IPS-18a (cell line): ENCODE results near the gene CLDN9.

Source experiments
- H3K27ac ChIP-seq: one replicate; pipeline ENCODE4 v1.5.1; 2013; ENCODE audit warnings: low read length
- H3K27me3 ChIP-seq: one replicate; pipeline ENCODE4 v1.6.1; 2013; ENCODE audit warnings: mild to moderate bottlenecking, low read length; ENCODE audit not compliant: control insufficient read depth, insufficient read depth
- H3K36me3 ChIP-seq: one replicate; pipeline ENCODE4 v1.6.1; 2013; ENCODE audit warnings: low read depth, low read length; ENCODE audit not compliant: control insufficient read depth
- H3K4me1 ChIP-seq: one replicate; pipeline ENCODE4 v1.6.1; 2013; ENCODE audit warnings: low read depth, low read length; ENCODE audit not compliant: control insufficient read depth
- H3K4me3 ChIP-seq: one replicate; pipeline ENCODE4 v1.5.1; 2013; ENCODE audit warnings: low read length
- H3K9ac ChIP-seq: one replicate; pipeline ENCODE4 v1.6.1; 2013; ENCODE audit warnings: mild to moderate bottlenecking, low read length, moderate library complexity
- H3K9me3 ChIP-seq: one replicate; pipeline ENCODE4 v1.6.1; 2013; ENCODE audit warnings: low read depth, low read length; ENCODE audit not compliant: control insufficient read depth

Gene CLDN9, protein sequence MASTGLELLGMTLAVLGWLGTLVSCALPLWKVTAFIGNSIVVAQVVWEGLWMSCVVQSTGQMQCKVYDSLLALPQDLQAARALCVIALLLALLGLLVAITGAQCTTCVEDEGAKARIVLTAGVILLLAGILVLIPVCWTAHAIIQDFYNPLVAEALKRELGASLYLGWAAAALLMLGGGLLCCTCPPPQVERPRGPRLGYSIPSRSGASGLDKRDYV

DNA sequence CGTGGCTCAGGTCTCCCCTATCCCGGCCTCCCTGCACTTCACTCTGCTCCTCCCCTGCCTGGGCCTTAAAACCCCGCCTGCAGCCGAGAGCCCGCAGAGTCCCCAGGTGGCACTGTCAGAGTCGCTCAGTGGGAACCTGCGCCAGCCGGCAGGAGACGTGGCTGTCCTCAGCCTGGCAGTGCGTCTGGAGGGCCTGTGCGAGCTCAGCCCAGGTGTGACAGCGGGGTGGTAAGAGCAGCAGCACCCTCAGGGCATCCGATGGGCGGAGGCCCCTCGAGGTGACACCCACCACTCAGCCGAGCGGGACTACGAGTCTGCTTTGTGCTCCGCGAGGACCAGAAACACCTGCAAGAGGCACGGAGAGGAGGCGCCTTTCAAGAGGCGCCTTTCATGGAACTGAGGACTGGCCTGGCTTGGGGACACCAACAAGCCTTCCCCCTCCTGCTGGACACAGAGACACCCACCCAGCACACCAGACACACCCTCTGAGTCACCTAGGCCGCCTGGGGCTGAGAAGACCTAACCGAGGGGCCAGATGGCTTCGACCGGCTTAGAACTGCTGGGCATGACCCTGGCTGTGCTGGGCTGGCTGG, at the start of gene CLDN9:
Gene CLDN9 (plus strand): TSS at position 96 of the 593 bp plus-strand sequence. CDS start 440 bp downstream, at position 536.
- Histone ChIP-seq H3K27me3 (peaks cover 11% of the 10 kb centered on the region), H3K36me3 (peaks cover 19% of the 10 kb centered on the region), H3K9me3 (no peaks in the 10 kb centered on the region), H3K27ac (no peak within 1 kb of the TSS), H3K4me1 (peaks cover 45% of the 10 kb centered on the region), H3K9ac (peak within 1 kb of the TSS; percentile 28), H3K4me3 (peak within 1 kb of the TSS; percentile 51)

DNA sequence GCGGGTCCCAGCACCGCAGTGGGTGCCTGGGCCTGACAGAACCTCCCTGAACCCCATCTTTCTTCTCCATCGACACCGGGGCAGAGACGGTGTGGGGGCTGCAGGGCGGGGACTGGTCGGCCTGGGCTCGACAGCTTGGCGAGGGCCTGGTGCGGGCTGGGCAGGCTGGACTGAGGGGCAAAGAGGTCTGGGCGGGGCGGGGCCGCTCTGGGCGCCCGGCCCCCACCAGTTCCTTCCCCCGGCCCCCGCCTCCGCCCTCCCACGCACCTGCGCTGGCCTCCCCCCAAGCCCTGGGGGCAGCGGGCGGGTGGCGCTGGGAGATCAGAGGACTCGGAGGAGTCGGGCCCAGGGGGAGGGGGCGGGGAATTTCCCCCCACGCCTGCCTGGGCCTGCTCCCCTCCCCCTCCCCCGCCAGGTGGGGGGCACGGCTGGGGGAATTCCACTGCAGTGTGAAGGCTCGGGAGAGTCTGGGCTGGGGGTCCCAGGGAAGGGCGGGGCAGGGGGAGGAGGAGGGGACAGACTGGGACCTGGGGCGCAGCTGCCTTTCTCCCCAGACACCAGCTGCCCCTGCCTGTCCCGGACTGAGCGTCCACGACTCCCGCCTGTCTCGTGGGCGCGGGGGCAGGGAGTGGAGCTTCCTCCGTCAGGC, 49.5 kb upstream of the CLDN9 start:
- peaks cover 47% of the 10 kb centered on the region for H3K27me3 ChIP-seq
- H3K9me3 ChIP-seq, result no peaks in the 10 kb centered on the region
- H3K4me1 ChIP-seq, result peaks cover 11% of the 10 kb centered on the region
- H3K9ac ChIP-seq, result peak overlapping the region; percentile 54
- H3K27ac ChIP-seq, result peak overlapping the region; percentile 24
- H3K36me3 ChIP-seq, result no peaks in the 10 kb centered on the region
- peak overlapping the region; percentile 75 for H3K4me3 ChIP-seq

DNA sequence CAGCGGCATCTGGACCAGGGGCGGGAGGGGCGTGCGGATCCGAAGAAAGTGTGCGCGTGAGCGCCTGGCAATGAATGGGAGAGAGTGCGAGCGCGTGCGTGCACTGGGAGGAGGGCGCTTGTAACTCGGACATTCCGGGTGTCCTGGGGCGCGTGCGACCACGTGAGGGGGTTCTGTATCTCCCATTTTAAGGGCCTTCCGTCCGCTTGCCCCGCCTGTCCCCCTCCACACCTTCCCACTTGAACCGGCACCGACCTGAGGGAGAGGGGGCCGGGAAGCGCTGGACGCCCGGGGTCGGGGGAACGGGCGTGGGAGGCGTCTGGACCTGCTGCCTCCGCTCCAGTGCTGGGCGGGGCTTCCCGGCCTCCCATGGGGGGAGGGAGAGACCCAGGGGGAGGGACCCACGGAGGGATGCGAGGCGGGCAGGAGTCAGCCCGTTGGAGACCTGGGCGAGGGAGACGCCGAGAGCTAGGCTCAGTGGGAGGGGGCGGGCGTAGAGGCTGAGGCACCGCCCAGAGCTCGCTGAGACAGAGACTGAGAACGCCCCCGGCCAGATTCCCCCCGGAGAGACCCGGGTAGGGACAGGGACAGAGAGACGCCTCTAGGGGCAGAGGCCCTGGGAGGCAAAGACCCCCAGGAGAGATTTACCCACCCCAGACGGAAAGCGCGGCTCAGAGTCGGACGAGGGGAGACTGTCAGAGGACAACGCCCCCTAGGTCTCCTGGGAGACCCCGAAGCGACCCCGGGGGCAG, 48.8 kb upstream of the CLDN9 start, which contains the start of gene KREMEN2:
Gene KREMEN2 (plus strand): TSS at position 553 of the 752 bp plus-strand sequence. CDS start 246 bp downstream, outside the sequence.
- H3K27me3 ChIP-seq, result peaks cover 52% of the 10 kb centered on the region
- no peaks in the 10 kb centered on the region for H3K9me3 ChIP-seq
- no peaks in the 10 kb centered on the region for H3K36me3 ChIP-seq
- H3K4me1 ChIP-seq, result peaks cover 17% of the 10 kb centered on the region
- H3K9ac ChIP-seq, result peak within 1 kb of the TSS; percentile 54
- peak within 1 kb of the TSS; percentile 24 for H3K27ac ChIP-seq
- peak within 1 kb of the TSS; percentile 75 for H3K4me3 ChIP-seq

DNA sequence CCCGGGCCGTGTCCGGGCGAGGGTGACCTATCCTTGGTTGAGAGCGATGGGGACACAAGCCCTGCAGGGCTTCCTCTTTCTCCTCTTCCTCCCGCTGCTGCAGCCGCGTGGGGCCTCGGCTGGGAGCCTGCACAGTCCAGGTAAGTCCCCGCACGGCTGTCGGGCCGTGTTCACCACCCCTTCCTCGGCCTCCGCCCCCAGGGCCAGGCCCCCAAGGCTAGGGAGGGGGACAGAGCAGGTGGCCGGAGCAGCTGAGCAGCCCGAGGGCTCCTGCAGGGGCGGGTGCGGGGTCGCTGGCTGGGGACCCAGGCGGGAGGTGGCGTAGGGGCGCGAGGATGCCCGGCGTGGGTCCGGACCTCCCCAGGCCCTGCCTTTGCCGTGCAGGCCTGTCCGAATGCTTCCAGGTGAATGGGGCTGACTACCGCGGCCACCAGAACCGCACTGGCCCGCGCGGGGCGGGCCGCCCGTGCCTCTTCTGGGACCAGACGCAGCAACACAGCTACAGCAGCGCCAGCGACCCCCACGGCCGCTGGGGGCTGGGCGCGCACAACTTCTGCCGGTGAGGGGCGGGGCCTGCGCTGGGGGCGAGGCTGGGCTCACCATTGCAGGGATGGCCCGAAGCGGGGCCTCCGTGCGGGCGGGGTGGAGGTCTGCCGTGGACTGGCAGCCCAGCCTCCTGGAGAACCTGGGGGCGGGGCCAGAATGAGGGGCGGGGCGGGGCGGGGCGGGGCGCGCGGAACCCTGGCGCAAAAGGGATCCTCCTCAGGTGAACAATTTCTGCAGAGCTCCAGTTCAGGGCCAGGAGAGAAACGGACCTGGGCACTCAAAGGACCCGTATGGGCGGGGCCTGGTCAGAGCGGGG, 48.0 kb upstream of the CLDN9 start:
- Histone ChIP-seq H3K27ac (no peak overlapping the region), H3K4me3 (peak overlapping the region; percentile 75), H3K9me3 (no peaks in the 10 kb centered on the region), H3K36me3 (no peaks in the 10 kb centered on the region), H3K9ac (peak overlapping the region; percentile 54), H3K4me1 (peaks cover 17% of the 10 kb centered on the region), H3K27me3 (peaks cover 52% of the 10 kb centered on the region)

DNA sequence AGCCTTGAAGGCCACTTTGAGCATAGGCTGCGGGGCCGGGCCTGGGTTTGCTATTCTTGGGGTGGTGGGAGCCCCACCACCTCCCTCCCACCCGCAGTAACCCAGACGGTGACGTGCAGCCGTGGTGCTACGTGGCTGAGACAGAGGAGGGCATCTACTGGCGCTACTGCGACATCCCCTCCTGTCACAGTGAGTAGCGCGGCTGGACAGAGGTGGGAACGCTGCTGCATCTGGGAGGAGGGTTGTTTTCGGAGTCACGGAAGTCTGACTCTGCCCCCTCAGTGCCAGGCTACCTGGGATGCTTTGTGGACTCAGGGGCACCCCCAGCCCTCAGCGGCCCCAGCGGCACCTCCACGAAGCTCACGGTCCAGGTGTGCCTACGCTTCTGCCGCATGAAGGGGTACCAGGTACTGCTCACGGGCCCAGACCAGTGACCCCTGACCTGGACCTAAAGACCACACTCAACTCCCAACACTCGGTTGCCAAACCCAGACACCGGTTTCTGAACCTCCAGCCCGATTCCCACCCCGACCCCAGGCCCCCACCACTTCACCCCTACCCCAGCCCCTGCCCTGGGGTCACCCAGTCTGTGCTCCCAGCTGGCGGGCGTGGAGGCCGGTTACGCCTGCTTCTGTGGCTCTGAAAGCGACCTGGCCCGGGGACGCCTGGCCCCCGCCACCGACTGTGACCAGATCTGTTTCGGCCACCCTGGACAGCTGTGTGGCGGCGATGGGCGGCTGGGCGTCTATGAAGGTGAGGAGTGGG, 46.5 kb upstream of the CLDN9 start:
- no peaks in the 10 kb centered on the region for H3K36me3 ChIP-seq
- no peak overlapping the region for H3K9ac ChIP-seq
- peaks cover 52% of the 10 kb centered on the region for H3K27me3 ChIP-seq
- no peak overlapping the region for H3K4me3 ChIP-seq
- peaks cover 17% of the 10 kb centered on the region for H3K4me1 ChIP-seq
- no peaks in the 10 kb centered on the region for H3K9me3 ChIP-seq
- H3K27ac ChIP-seq, result no peak overlapping the region

DNA sequence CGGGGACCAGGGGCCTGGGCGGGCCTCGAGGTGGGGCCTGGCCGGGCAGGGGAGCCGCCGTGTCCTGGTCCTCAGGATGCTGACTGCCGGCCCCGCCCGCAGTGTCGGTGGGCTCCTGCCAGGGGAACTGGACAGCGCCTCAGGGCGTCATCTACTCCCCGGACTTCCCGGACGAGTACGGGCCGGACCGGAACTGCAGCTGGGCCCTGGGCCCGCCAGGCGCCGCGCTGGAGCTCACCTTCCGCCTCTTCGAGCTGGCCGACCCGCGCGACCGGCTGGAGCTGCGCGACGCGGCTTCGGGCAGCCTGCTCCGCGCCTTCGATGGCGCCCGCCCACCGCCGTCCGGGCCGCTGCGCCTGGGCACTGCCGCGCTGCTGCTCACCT, 45.9 kb upstream of the CLDN9 start:
- no peak overlapping the region for H3K9ac ChIP-seq
- peaks cover 52% of the 10 kb centered on the region for H3K27me3 ChIP-seq
- peaks cover under 1% of the 10 kb centered on the region for H3K36me3 ChIP-seq
- H3K4me1 ChIP-seq, result peaks cover 17% of the 10 kb centered on the region
- no peak overlapping the region for H3K4me3 ChIP-seq
- no peak overlapping the region for H3K27ac ChIP-seq
- no peaks in the 10 kb centered on the region for H3K9me3 ChIP-seq

DNA sequence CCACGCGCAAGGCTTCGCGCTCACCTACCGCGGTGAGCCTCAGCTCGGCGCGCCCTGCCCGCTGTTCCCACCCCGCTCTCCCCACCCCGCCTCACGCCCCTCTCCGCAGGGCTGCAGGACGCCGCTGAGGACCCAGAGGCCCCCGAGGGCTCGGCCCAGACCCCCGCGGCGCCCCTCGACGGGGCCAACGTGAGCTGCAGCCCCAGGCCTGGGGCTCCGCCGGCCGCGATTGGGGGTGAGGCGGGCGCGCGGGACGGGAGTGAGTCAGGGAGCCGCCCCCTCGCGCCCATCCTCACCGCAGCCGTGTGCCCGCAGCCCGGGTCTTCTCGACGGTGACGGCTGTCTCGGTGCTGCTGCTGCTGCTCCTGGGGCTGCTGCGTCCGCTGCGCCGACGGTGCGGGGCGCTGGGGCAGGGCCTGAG, 45.5 kb upstream of the CLDN9 start:
- H3K9me3 ChIP-seq, result no peaks in the 10 kb centered on the region
- H3K9ac ChIP-seq, result no peak overlapping the region
- no peak overlapping the region for H3K27ac ChIP-seq
- H3K36me3 ChIP-seq, result peaks cover 4% of the 10 kb centered on the region
- H3K4me1 ChIP-seq, result peaks cover 14% of the 10 kb centered on the region
- no peak overlapping the region for H3K4me3 ChIP-seq
- peaks cover 48% of the 10 kb centered on the region for H3K27me3 ChIP-seq

DNA sequence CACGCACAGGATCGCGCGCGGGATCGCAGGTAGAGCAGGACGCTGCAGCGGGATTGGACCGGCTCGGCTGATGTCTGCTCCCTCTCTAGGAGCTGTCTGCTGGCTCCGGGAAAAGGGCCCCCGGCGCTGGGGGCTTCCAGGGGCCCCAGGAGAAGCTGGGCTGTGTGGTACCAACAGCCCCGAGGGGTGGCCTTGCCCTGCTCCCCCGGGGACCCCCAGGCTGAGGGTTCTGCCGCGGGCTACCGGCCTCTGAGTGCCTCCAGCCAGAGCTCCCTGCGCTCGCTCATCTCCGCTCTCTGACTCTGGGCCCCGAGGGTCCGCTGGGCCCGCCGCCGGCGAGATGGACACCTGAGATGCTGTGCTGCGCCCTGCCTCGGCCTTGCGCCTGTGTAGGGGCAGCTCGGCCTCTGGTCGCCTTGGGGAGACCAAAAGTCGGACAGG, 45.0 kb upstream of the CLDN9 start:
- Histone ChIP-seq H3K4me3 (no peak overlapping the region), H3K4me1 (peaks cover 9% of the 10 kb centered on the region), H3K36me3 (peaks cover 5% of the 10 kb centered on the region), H3K27ac (no peak overlapping the region), H3K27me3 (peaks cover 43% of the 10 kb centered on the region), H3K9me3 (no peaks in the 10 kb centered on the region), H3K9ac (no peak overlapping the region)

DNA sequence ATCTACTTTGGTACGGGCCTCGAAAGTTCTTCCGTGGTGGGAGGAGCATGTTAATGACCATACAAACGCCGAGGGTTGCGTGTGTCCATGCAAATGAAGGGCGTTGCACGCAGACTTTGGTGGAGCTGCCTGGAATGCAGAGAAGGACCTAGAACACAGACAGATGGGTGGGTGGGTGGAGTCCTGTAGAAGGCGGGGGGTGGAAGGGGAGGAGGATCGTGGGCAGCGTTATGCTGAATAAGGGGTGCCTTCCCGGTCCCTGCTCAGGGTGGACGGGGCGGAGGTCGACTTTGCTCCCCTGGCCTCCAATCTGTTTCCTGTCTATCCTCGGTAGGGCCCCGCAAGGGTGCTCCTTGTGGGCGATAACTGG, 44.4 kb upstream of the CLDN9 start:
- Histone ChIP-seq H3K36me3 (peaks cover 5% of the 10 kb centered on the region), H3K9me3 (no peaks in the 10 kb centered on the region), H3K4me1 (peaks cover 6% of the 10 kb centered on the region), H3K4me3 (peak overlapping the region; percentile 80), H3K27me3 (peaks cover 40% of the 10 kb centered on the region), H3K9ac (no peak overlapping the region), H3K27ac (no peak overlapping the region)

DNA sequence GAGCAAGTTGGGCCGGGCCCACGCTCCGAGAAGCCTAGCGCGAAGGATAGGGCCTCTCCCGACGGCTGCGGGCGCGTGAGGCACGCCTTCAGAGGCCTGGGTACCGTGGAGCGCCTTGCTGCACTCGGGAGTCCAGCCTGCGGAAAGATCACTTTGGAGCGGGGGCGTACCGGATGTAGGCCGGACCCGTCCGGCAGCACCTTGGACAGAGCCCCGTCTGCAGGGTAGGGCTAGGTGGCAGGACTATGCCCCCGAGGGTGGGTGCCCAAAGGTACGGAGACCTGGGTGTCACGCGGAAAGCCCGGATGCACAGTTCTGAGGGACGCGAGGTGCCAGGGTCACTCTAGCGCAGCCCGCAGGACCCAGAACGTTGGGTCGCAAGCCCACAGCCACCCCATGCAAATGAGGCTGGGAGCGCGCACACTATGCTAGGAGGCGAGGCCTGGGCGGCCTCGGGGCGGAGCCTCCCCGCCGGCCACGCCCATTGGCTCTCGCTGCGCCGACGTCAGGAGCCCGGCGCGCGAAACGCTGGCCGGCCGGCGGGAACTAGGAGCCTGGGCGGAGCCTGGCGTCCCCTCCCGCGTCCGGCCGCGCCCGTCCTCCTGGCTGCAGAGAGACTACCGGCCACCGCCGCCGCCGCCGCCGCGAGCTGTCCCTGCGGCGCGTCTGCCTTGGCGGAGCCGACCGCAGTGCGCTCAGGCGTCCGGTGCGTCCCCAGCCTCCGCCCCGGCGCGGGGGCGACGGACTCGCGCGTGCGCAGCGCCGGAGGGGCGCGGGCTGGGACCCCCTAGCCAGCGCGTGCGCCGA, 43.8 kb upstream of the CLDN9 start, which contains the start of gene PAQR4:
Gene PAQR4 (plus strand): TSS at position 611 of the 807 bp plus-strand sequence. CDS start 327 bp downstream, outside the sequence.
- H3K4me3 ChIP-seq, result peak within 1 kb of the TSS; percentile 80
- H3K9ac ChIP-seq, result peak within 1 kb of the TSS; percentile 67
- no peaks in the 10 kb centered on the region for H3K9me3 ChIP-seq
- H3K36me3 ChIP-seq, result peaks cover 5% of the 10 kb centered on the region
- H3K27me3 ChIP-seq, result peaks cover 40% of the 10 kb centered on the region
- no peak within 1 kb of the TSS for H3K27ac ChIP-seq
- H3K4me1 ChIP-seq, result peaks cover 6% of the 10 kb centered on the region
